Mesendoderm (in vitro differentiated cells): ENCODE results near the gene CLTB. TPM values are rescaled to one million over a fixed set of nuclear protein-coding genes. Genes with fewer than 3 reads are reported as not detected.

Experiments used
- DNase-seq: peaks from one replicate; pipeline ENCODE4 v3.0.0; 2013
- H2AK5ac ChIP-seq: 2 replicates; pipeline ENCODE4 v1.6.1; 2013; ENCODE audit warnings: low read length, inconsistent platforms
- H2BK120ac ChIP-seq: 2 replicates; pipeline ENCODE4 v1.6.1; 2013; ENCODE audit warnings: low read depth, mild to moderate bottlenecking, low read length, moderate library complexity, mixed read lengths
- H2BK15ac ChIP-seq: replicated peaks from 2 replicates; pipeline ENCODE4 v1.6.1; 2013; ENCODE audit warnings: low read depth, mild to moderate bottlenecking, moderate library complexity
- H2BK5ac ChIP-seq: 2 replicates; pipeline ENCODE4 v1.6.1; 2013; ENCODE audit warnings: low read length, inconsistent platforms
- H3K18ac ChIP-seq: 2 replicates; pipeline ENCODE4 v1.6.1; 2013; ENCODE audit warnings: mild to moderate bottlenecking, low read length, mixed read lengths
- H3K23ac ChIP-seq: one replicate; pipeline ENCODE4 v1.6.1; 2013; ENCODE audit warnings: low read length
- H3K27ac ChIP-seq: 2 replicates; pipeline ENCODE4 v1.5.1; 2013; ENCODE audit warnings: low read depth, mild to moderate bottlenecking, inconsistent platforms, low read length, moderate library complexity
- H3K27me3 ChIP-seq: 2 replicates; pipeline ENCODE4 v1.6.1; 2013; ENCODE audit warnings: low read length, control low read depth, mild to moderate bottlenecking, inconsistent platforms; ENCODE audit not compliant: insufficient read depth, poor library complexity
- H3K36me3 ChIP-seq: 2 replicates; pipeline ENCODE4 v1.6.1; 2013; ENCODE audit warnings: low read length, inconsistent platforms; ENCODE audit not compliant: control insufficient read depth, insufficient read depth
- H3K4ac ChIP-seq: one replicate; pipeline ENCODE4 v1.6.1; 2013; ENCODE audit warnings: low read depth, mild to moderate bottlenecking, low read length, moderate library complexity
- H3K4me1 ChIP-seq: 2 replicates; pipeline ENCODE4 v1.6.1; 2013; ENCODE audit warnings: low read depth, low read length, inconsistent platforms; ENCODE audit not compliant: control insufficient read depth
- H3K4me2 ChIP-seq: 2 replicates; pipeline ENCODE4 v1.6.1; 2013; ENCODE audit warnings: low read length
- H3K4me3 ChIP-seq: 2 replicates; pipeline ENCODE4 v1.5.1; 2013; ENCODE audit warnings: mild to moderate bottlenecking, low read length
- H3K56ac ChIP-seq: one replicate; pipeline ENCODE4 v1.6.1; 2013; ENCODE audit warnings: low read length
- H3K79me1 ChIP-seq: 2 replicates; pipeline ENCODE4 v1.6.1; 2013; ENCODE audit warnings: low read length, inconsistent platforms
- H3K79me2 ChIP-seq: 2 replicates; pipeline ENCODE4 v1.6.1; 2013; ENCODE audit warnings: mild to moderate bottlenecking, low read length; ENCODE audit not compliant: control insufficient read depth, insufficient read depth
- H3K9ac ChIP-seq: 2 replicates; pipeline ENCODE4 v1.6.1; 2013; ENCODE audit warnings: low read length, inconsistent platforms
- H4K5ac ChIP-seq: one replicate; pipeline ENCODE4 v1.6.1; 2013; ENCODE audit warnings: low read length
- H4K8ac ChIP-seq: one replicate; pipeline ENCODE4 v1.6.1; 2013; ENCODE audit warnings: low read depth, mild to moderate bottlenecking, control low read depth, low read length, moderate library complexity
- WGBS: extraction: QIAGEN DNeasy Blood & Tissue Kit; methylation state at CpG from one replicate; pipeline ENCODE4 v1.1.7; 2013; ENCODE audit warnings: low lambda C conversion rate, missing lambda C conversion rate; ENCODE audit not compliant: insufficient coverage; ENCODE audit errors: extremely low coverage; 5-methylcytosine and 5-hydroxymethylcytosine counted together
- polyA plus RNA-seq, 2 experiments: library from polyadenylated mRNA; stranded (reverse); fragments of 200-250 nt; gene quantifications; one replicate each; pipeline ENCODE4 v1.2.3, GENCODE V29; 2013

The CLTB gene, protein sequence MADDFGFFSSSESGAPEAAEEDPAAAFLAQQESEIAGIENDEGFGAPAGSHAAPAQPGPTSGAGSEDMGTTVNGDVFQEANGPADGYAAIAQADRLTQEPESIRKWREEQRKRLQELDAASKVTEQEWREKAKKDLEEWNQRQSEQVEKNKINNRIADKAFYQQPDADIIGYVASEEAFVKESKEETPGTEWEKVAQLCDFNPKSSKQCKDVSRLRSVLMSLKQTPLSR
- 33.8 TPM for polyA plus RNA-seq (2013, experiment 1 of 2)
- 34.2 TPM for polyA plus RNA-seq (2013, experiment 2 of 2)

DNA sequence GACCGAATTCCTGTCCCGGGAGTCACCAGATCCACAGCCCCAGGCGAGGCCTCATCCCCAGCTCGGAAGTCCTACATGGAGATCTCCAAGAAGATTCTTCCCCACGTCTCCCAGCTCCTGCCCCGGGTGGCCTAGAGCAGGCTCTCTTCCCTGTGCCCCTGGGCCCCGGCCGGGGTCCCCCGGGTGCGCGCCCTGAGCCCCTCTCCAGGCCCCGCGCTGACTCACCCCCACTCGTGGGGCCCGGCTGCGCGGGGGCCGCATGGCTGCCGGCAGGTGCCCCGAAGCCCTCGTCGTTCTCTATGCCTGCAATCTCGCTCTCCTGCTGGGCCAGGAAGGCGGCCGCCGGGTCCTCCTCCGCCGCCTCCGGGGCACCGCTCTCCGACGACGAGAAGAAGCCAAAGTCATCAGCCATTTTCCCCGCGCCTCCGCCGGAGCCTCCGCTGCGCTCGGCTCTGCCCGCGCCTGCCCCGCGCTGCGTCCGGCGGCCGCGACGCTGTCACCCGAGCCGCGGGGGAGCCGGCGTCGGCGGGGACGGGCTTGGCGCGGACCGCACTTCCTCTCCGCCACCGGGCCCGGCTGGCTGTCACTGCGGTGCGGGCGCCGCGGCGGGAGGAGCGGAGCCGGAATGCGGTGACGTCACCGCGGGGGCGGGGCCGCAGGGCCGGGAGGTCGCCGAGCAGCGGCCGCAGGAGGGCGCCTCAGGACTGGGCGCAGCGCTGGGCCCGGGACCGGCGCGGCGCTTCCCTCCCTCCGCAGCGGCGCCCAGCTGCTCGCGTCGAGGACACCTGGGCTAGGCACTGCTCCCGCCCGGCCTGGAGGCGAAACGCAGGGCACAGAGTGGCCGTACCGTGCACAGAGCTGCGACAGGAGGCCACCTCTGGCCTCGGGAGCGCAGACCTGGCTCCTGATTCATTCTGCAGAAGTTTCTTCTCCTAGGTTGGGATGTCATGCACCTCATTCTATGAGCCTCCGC is at the start of gene CLTB:
TSS of gene CLTB (minus strand) at position 588 of the 973 bp plus-strand sequence. CDS start at position 412, 176 bp downstream.
- peak; percentile 91 for DNase-seq
- peak within 1 kb of the TSS; percentile 63 for H3K27ac ChIP-seq
- H2AK5ac ChIP-seq = no peak within 1 kb of the TSS
- H3K4me1 ChIP-seq = no peaks in the 10 kb centered on the region
- H3K9ac ChIP-seq = peak within 1 kb of the TSS; percentile 71
- H3K4me3 ChIP-seq = peak within 1 kb of the TSS; percentile 68
- H3K27me3 ChIP-seq = no peaks in the 10 kb centered on the region
- no peak within 1 kb of the TSS for H2BK120ac ChIP-seq
- no peaks in the 10 kb centered on the region for H3K79me2 ChIP-seq
- peak within 1 kb of the TSS; percentile 83 for H3K56ac ChIP-seq
- peak within 1 kb of the TSS; percentile 68 for H3K4me2 ChIP-seq
- H3K23ac ChIP-seq = no peak within 1 kb of the TSS
- no peak within 1 kb of the TSS for H4K5ac ChIP-seq
- WGBS = no CpG with 5 or more reads among the region's 107 CpGs
- no peaks in the 10 kb centered on the region for H3K79me1 ChIP-seq
- no peaks in the 10 kb centered on the region for H3K36me3 ChIP-seq
- no peak within 1 kb of the TSS for H4K8ac ChIP-seq
- no peak within 1 kb of the TSS for H2BK5ac ChIP-seq
- H2BK15ac ChIP-seq = no peak within 1 kb of the TSS
- peak within 1 kb of the TSS; percentile 7 for H3K18ac ChIP-seq
- no peak within 1 kb of the TSS for H3K4ac ChIP-seq

DNA sequence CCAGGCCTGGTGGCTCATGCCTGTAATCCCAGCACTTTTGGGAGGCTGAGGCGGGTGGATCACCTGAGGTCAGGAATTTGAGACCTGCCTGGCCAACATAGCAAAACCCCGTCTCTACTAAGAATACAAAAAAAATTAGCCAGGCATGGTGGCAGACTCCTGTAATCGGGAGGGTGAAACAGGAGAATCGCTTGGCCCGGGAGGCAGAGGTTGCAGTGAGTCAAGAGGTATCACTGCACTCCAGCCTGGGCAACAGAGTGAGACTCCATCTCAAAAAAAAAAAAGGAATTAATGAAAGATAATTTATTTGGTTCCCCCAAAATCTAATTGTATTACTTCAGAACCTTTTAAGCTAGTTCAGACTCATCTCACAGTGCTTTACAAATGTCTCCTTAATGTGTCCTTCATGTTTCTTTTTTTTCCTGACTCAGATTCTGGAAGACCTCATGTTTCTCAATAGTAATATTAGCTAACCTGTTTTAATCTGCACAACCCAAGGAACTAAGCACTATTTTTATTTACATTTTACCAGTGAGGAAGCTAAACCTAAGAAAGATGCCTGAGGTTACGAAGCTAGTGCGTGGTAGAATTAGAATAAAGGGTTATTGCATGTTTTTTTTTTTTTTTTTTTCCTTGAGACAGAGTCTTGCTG is 46.9 kb upstream of the CLTB start:
- Histone ChIP-seq H3K36me3 (no peaks in the 10 kb centered on the region), H2BK120ac (no peak overlapping the region), H3K9ac (no peak overlapping the region), H4K5ac (no peak overlapping the region), H3K18ac (no peak overlapping the region), H3K4me3 (no peak overlapping the region), H3K27me3 (no peaks in the 10 kb centered on the region), H3K4ac (no peak overlapping the region), H3K27ac (no peak overlapping the region), H4K8ac (no peak overlapping the region), H3K23ac (no peak overlapping the region), H3K79me1 (peaks cover 10% of the 10 kb centered on the region), H3K56ac (no peak overlapping the region), H2BK15ac (no peak overlapping the region), H3K79me2 (peaks cover 27% of the 10 kb centered on the region), H2BK5ac (no peak overlapping the region), H3K4me2 (no peak overlapping the region), H3K4me1 (peaks cover 7% of the 10 kb centered on the region), H2AK5ac (no peak overlapping the region)
- no peak for DNase-seq
- WGBS = no CpG with 5 or more reads among the region's 7 CpGs

DNA sequence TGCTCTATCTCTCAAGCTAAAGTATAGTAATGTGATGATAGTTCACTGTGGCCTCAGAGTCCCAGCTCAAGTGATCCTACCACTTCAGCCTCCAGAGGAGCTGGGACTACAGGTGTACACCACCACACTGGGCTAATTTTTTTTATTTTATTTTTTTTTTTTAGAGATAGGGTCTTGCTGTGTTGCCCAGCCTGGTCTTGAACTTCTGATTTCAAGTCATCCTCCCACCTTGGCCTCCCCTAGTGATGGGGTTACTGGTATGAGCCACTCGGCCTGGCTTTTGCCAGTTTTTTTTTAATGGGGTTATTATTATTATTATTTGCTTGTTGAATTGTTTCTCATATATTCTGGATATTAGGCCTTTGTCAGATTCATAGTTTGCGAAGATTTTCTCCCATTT is 45.0 kb upstream of the CLTB start:
- H3K36me3 ChIP-seq = no peaks in the 10 kb centered on the region
- no peak overlapping the region for H3K4me2 ChIP-seq
- H3K79me2 ChIP-seq = peaks cover 23% of the 10 kb centered on the region
- peaks cover 6% of the 10 kb centered on the region for H3K79me1 ChIP-seq
- no peak overlapping the region for H2BK5ac ChIP-seq
- no peak overlapping the region for H4K8ac ChIP-seq
- no peak overlapping the region for H3K18ac ChIP-seq
- no peak overlapping the region for H4K5ac ChIP-seq
- no peak overlapping the region for H2BK120ac ChIP-seq
- no peak overlapping the region for H3K23ac ChIP-seq
- no peak overlapping the region for H3K27ac ChIP-seq
- no peak overlapping the region for H2BK15ac ChIP-seq
- H3K4me1 ChIP-seq = no peaks in the 10 kb centered on the region
- no peak overlapping the region for H3K9ac ChIP-seq
- no peak overlapping the region for H3K4me3 ChIP-seq
- no peak for DNase-seq
- H3K27me3 ChIP-seq = no peaks in the 10 kb centered on the region
- no peak overlapping the region for H3K56ac ChIP-seq
- H2AK5ac ChIP-seq = no peak overlapping the region
- no peak overlapping the region for H3K4ac ChIP-seq
- WGBS = no CpG with 5 or more reads among the region's 2 CpGs

DNA sequence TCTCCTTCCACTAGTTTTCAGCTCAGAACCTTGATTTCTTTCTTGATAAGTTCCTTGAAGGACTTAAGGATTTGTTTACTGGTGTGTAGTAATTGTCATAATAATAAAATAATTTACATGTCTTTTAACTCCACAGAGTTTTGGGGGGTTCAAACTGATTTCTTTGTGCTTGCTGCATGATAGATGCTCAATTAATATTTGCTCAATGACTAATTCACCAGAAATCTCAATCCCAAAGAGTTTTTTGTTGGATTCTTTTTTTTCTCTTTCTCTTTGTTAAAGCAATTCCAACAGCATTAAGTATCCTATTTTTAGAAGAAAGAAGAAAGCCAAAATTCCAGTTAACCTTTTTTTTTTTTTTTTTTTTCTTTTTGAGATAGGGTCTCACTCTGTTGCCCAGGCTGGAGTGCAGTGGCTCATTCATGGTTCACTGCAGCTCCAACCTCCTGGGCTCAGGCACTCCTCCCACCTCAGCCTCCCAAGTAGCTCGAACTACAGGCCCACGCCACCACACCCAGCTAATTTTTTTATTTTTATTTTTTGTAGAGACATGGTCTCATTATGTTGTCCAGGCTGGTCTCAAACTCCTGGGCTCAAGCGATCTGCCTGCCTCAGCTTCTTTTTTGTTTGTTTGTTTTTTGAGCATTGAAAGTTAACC is 42.7 kb upstream of the CLTB start:
- Histone ChIP-seq H3K4me2 (no peak overlapping the region), H4K5ac (no peak overlapping the region), H3K9ac (no peak overlapping the region), H3K56ac (no peak overlapping the region), H3K79me2 (peaks cover 23% of the 10 kb centered on the region), H3K4me1 (no peaks in the 10 kb centered on the region), H3K4me3 (no peak overlapping the region), H2AK5ac (no peak overlapping the region), H3K23ac (no peak overlapping the region), H2BK15ac (no peak overlapping the region), H3K27ac (no peak overlapping the region), H3K27me3 (no peaks in the 10 kb centered on the region), H2BK120ac (no peak overlapping the region), H2BK5ac (no peak overlapping the region), H3K18ac (no peak overlapping the region), H3K4ac (no peak overlapping the region), H3K79me1 (peaks cover 6% of the 10 kb centered on the region), H4K8ac (no peak overlapping the region), H3K36me3 (no peaks in the 10 kb centered on the region)
- WGBS = no CpG with 5 or more reads among the region's 3 CpGs
- DNase-seq = no peak

DNA sequence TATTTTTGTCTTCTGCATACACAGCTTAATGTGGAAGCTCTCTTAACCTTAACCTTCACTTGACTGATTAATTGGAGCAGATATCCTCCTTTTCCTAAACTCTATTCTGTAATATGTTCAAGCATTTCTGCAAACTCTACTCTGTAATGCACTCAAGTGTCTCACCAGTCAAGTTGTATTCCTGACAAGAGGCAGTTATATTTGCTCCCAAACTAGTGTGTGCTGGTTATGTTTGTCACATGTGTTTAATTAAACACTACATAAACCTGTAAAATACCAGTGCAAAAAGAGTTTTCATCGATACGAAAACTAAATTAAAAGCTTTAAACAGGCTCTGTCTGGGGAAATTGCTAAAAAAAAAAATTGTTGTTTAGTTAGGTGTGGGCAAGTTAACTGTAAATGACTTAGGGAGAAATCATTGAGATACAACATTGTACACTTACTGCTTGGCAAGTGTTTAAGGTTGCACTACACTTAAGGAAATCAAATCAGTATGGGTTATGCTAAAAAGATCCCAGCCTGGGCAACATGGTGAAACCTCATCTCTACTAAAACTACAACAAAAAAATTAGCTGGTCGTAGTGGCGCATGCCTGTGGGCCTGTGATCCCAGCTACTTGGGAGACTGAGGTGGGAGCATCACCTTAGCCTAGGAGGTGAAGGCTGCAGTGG is 38.5 kb upstream of the CLTB start:
- no peak for DNase-seq
- Histone ChIP-seq H3K4ac (no peak overlapping the region), H2BK15ac (no peak overlapping the region), H3K27ac (no peak overlapping the region), H3K9ac (no peak overlapping the region), H3K56ac (no peak overlapping the region), H3K36me3 (peaks cover 2% of the 10 kb centered on the region), H3K4me1 (no peaks in the 10 kb centered on the region), H3K27me3 (no peaks in the 10 kb centered on the region), H3K18ac (no peak overlapping the region), H2BK5ac (no peak overlapping the region), H3K79me1 (peaks cover 9% of the 10 kb centered on the region), H3K4me2 (no peak overlapping the region), H2BK120ac (no peak overlapping the region), H4K5ac (no peak overlapping the region), H3K79me2 (peaks cover 20% of the 10 kb centered on the region), H4K8ac (no peak overlapping the region), H3K23ac (no peak overlapping the region), H2AK5ac (no peak overlapping the region), H3K4me3 (no peak overlapping the region)
- no CpG with 5 or more reads among the region's 4 CpGs for WGBS
